NT2/D1 (cell line): Measurements from ENCODE around the gene FAM53A.
"Not testable (repeated sequence)": the region's sequence is repeated elsewhere in the genome, so short reads cannot be mapped to it uniquely, and the experiment has no call there.

ENCODE experiments used
- YY1 ChIP-seq: IDR thresholded peaks from 2 replicates; pipeline ENCODE4 v1.6.1; 2011; ENCODE audit not compliant: insufficient read length, insufficient read depth
- ZNF274 ChIP-seq: IDR thresholded peaks from 2 replicates; pipeline ENCODE4 v1.6.1; 2011; ENCODE audit warnings: mild to moderate bottlenecking, low read depth, low read length

- not testable (repeated sequence) for TF ChIP-seq ZNF274, YY1
Measured at GRCh38 chr4:1640716-1641503, 43.2 kb downstream of the FAM53A start.
